Cardiac fibroblast (primary cell): ENCODE data around the gene PI4KB.
A peak's percentile ranks its signal among the peaks of the same experiment; 100 is the strongest.

Experiments
- DNase-seq, 2 donors: peaks; one replicate each; pipeline versions ENCODE4 v3.0.0 to v3.0.0-alpha.2; 2010; ENCODE audit warnings: low read depth in 2 of 2
- H3K4me3 ChIP-seq, 2 donors: replicated peaks in 1 of 2; 1 replicate in 1 of 2; 2 replicates in 1 of 2; pipeline ENCODE4 v1.5.1; 2011; ENCODE audit warnings: low read depth in 2 of 2, low read length in 2 of 2, mild to moderate bottlenecking in 2 of 2, moderate library complexity in 1 of 2
- TF ChIP-seq, protein P1 (sequence below): IDR thresholded peaks from one replicate; pipeline ENCODE4 v1.5.1; 2011; ENCODE audit warnings: low read depth, mild to moderate bottlenecking, low read length, inconsistent platforms

The PI4KB gene

GRCh38 chr1:151334822-151335221, 7.6 kb upstream of the PI4KB start:
- H3K4me3 ChIP-seq: no peak overlapping the region
- TF ChIP-seq, protein P1, sequence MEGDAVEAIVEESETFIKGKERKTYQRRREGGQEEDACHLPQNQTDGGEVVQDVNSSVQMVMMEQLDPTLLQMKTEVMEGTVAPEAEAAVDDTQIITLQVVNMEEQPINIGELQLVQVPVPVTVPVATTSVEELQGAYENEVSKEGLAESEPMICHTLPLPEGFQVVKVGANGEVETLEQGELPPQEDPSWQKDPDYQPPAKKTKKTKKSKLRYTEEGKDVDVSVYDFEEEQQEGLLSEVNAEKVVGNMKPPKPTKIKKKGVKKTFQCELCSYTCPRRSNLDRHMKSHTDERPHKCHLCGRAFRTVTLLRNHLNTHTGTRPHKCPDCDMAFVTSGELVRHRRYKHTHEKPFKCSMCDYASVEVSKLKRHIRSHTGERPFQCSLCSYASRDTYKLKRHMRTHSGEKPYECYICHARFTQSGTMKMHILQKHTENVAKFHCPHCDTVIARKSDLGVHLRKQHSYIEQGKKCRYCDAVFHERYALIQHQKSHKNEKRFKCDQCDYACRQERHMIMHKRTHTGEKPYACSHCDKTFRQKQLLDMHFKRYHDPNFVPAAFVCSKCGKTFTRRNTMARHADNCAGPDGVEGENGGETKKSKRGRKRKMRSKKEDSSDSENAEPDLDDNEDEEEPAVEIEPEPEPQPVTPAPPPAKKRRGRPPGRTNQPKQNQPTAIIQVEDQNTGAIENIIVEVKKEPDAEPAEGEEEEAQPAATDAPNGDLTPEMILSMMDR: no peak
- DNase-seq: no peak

GRCh38 chr1:151327903-151328674, 873 bp upstream of the PI4KB start:
- TF ChIP-seq, protein P1: no peak
- peak overlapping the region; percentile 51 to 79 for H3K4me3 ChIP-seq
- DNase-seq: no peak

GRCh38 chr1:151326619-151327222, 495 bp downstream of the PI4KB start:
- H3K4me3 ChIP-seq: peak overlapping the region; percentile 69 to 79
- TF ChIP-seq, protein P1: no peak
- DNase-seq: peak; percentile 59 to 61

- DNase-seq: peak; percentile 23 to 32
- TF ChIP-seq, protein P1: no peak
- H3K4me3 ChIP-seq: peak overlapping the region; percentile 69 to 79
Measured at GRCh38 chr1:151325646-151326429, 1.4 kb downstream of the PI4KB start.

GRCh38 chr1:151325231-151325630, 2.0 kb downstream of the PI4KB start:
- TF ChIP-seq, protein P1: no peak
- DNase-seq: peak in 1 of 2 donors; percentile 21
- H3K4me3 ChIP-seq: peak overlapping the region in 1 of 2 donors; percentile 69

- no peak for DNase-seq
- TF ChIP-seq, protein P1: no peak
- H3K4me3 ChIP-seq: no peak overlapping the region
Measured at GRCh38 chr1:151324390-151324930, 2.8 kb downstream of the PI4KB start.
